ENCODE measurements around the gene EEF1B2. TPM values are rescaled to one million over a fixed set of nuclear protein-coding genes. Genes with fewer than 3 reads are reported as not detected.
A peak's percentile ranks its signal among the peaks of the same experiment; 100 is the strongest.
"Not testable (repeated sequence)": the region's sequence is repeated elsewhere in the genome, so short reads cannot be mapped to it uniquely, and the experiment has no call there.

The EEF1B2 gene
- total RNA-seq (2014; rRNA removed; shearing (Covaris generic)), result 477 and 547 TPM in 2 replicates

GRCh38 chr2:206159346-206160124 is at the start of gene EEF1B2, which contains the start of gene NDUFS1:
TSS of gene EEF1B2 (plus strand) at chr2:206159895. CDS start at chr2:206159980, 85 bp downstream.
TSS of gene NDUFS1 (minus strand) at chr2:206159444. CDS start at chr2:206153678, 5,766 bp downstream.
- in situ Hi-C loops (cut with HindIII; ENCODE audit: low sequenced_read_pairs), result no loop called here
- DNase-seq (ENCODE audit: low spot score), result peak; percentile 99

- no peak for DNase-seq (ENCODE audit: low spot score)
- in situ Hi-C loops (cut with HindIII; ENCODE audit: low sequenced_read_pairs), result no loop called here
Measured at GRCh38 chr2:206112108-206112507, 47.6 kb upstream of the EEF1B2 start.

DNA sequence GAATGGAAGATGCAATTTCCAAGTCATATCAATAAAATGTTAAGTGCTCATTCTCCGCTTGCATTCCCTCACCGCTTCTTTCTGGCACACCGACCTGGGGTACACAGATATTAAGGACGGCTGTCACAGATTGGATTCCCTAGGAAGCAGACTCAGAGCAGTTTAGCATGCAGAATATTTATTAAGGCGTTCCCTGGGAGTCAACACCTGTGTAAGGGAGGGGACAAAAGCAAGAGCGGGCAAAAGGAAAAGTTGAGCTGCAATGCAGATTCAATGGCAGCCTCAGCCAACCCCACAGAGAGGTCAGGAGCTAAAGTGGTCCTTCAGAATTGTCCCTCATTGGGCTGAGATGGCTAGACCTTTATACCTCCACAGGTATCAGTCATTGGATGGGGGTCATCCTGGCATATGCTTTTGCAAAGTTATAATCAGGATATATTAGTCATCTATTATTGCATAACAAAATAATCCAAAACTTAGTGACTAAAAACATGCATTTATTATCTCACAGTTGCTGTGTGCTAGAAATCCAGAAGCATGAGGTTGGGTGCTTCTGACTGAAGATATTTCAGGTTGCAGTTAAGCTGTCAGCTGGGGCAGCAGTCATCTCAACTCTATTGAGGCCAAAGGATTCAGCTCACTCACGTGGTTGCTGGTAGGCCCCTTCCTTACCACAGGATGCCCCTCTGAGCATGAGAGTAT is 46.7 kb upstream of the EEF1B2 start:
- no peak for DNase-seq (ENCODE audit: low spot score)
- in situ Hi-C loops (cut with HindIII; ENCODE audit: low sequenced_read_pairs), result no loop called here

DNA sequence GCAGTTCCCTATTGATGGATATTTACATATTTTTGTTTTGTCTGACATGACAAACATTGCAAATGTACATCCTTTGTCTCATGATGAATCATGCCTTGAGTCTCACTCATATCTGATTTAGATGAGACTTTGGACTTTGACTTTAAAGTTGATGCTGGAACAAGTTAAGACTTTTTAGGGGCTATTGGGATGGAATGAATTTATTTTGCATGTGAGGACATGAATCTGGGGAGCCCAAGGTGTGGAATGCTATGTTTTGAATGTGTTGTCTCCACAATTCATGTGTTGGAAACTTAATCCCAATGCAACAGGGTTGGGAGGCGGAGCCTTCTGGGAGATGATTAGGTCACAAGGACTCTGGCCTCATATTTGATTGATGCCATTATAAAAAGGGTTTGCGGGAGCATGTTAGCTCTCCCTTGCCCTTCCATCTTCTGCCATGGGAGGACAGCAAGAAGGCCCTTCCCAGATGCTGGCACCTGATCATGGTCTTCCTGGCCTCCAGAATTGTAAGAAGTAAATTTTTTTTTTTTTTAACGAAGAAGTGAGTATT is 44.6 kb upstream of the EEF1B2 start:
- no peak for DNase-seq (ENCODE audit: low spot score)
- in situ Hi-C loops (cut with HindIII; ENCODE audit: low sequenced_read_pairs), result no loop called here

DNA sequence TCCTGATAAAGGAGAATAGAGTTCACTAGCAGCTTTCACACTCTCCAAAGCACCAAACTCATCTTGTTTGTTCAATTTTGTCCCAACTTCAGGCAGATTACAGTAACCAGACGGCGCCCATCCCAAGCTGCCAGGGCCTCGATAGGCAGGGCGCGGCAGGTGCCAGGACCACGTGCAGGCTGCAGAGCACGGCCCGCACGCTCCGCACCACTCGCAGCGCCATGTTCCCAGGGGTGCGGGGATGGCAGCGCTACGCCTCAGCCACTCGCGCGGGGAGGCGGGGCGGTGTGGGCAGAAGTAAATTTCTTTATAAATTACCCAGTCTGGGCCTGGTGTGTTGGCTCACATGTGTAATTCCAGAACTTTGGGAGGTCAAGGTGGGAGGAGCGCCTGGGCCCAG is 43.4 kb upstream of the EEF1B2 start:
- DNase-seq (ENCODE audit: low spot score), result no peak
- in situ Hi-C loops (cut with HindIII; ENCODE audit: low sequenced_read_pairs), result no loop called here

- DNase-seq (ENCODE audit: low spot score); in situ Hi-C loops (cut with HindIII; ENCODE audit: low sequenced_read_pairs): not testable (repeated sequence)
Measured at GRCh38 chr2:206122569-206122968, 37.1 kb upstream of the EEF1B2 start.

GRCh38 chr2:206125901-206126300 is 33.8 kb upstream of the EEF1B2 start:
- DNase-seq (ENCODE audit: low spot score), result no peak
- in situ Hi-C loops (cut with HindIII; ENCODE audit: low sequenced_read_pairs), result no loop called here

DNA sequence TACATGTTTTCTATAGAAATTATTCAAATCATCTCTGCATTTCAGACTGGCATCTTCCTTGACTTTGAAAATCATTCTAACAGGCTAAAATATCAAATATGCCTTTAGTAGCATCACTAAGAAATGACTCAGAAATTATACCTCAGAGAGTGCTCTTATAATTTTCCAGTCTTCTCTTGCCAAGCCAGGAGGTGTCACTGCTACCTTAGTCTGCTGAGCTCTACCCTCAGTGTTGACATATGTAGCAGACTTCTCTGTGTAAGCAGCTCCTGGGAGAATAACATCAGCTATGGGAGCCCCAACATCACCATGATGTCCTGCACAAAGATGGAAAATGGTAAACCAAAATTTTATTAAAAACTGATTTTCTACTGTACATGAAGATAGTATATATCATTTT is 32.0 kb upstream of the EEF1B2 start:
- in situ Hi-C loops (cut with HindIII; ENCODE audit: low sequenced_read_pairs), result no loop called here
- DNase-seq (ENCODE audit: low spot score), result peak; percentile 2

GRCh38 chr2:206143451-206143850 is 16.2 kb upstream of the EEF1B2 start:
- in situ Hi-C loops (cut with HindIII; ENCODE audit: low sequenced_read_pairs), result no loop called here
- DNase-seq (ENCODE audit: low spot score), result no peak

GRCh38 chr2:206144383-206144782 is 15.3 kb upstream of the EEF1B2 start:
- no peak for DNase-seq (ENCODE audit: low spot score)
- in situ Hi-C loops (cut with HindIII; ENCODE audit: low sequenced_read_pairs), result no loop called here

GRCh38 chr2:206145665-206146064 is 14.0 kb upstream of the EEF1B2 start:
- DNase-seq (ENCODE audit: low spot score), result no peak
- in situ Hi-C loops (cut with HindIII; ENCODE audit: low sequenced_read_pairs), result no loop called here

DNA sequence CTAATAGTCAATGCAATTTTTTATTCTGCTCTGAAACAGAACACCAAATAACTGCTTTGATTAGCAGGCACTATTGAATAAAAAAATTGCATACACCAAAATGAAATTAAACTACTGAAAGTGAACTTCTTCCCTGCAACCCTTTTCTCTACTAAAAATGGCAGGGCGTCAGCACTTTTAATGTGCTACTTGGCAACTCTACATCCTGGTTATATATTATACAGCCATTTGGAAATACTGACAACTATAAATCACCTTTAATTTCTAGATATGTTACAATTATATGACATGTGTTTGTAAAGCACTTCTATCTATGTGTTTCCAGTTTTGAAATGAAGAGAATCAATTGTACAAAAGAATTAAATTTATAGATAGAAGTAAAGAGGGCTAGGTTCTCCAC is 10.4 kb upstream of the EEF1B2 start:
- no peak for DNase-seq (ENCODE audit: low spot score)
- in situ Hi-C loops (cut with HindIII; ENCODE audit: low sequenced_read_pairs), result no loop called here

GRCh38 chr2:206150168-206150567 is 9.5 kb upstream of the EEF1B2 start:
- in situ Hi-C loops (cut with HindIII; ENCODE audit: low sequenced_read_pairs), result no loop called here
- no peak for DNase-seq (ENCODE audit: low spot score)

DNA sequence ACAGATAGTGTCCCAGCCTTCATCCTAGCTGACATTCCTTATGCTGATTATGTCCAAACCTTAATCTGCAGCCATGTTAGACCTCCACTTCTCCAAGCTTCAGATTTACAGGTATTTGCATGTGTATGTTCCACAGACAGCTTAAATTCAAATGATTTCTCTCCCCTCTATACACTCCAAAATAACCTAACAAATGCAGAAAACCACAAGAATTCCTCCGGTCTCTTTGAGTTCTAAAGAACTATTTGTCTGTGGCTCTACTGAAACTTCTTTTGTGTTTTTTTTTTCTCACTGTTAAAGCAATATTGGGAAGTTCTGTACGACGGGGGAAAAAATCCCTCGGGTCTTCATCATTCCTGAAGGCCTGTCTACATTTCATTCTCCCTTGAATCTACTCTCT is 9.1 kb upstream of the EEF1B2 start:
- in situ Hi-C loops (cut with HindIII; ENCODE audit: low sequenced_read_pairs), result no loop called here
- DNase-seq (ENCODE audit: low spot score), result no peak

GRCh38 chr2:206154197-206154596 is 5.5 kb upstream of the EEF1B2 start:
- in situ Hi-C loops (cut with HindIII; ENCODE audit: low sequenced_read_pairs), result no loop called here
- DNase-seq (ENCODE audit: low spot score), result peak; percentile 8

- in situ Hi-C loops (cut with HindIII; ENCODE audit: low sequenced_read_pairs); DNase-seq (ENCODE audit: low spot score): not testable (repeated sequence)
Measured at GRCh38 chr2:206157014-206157413, 2.7 kb upstream of the EEF1B2 start.

- in situ Hi-C loops (cut with HindIII; ENCODE audit: low sequenced_read_pairs), result no loop called here
- no peak for DNase-seq (ENCODE audit: low spot score)
Measured at GRCh38 chr2:206158563-206159345, 941 bp upstream of the EEF1B2 start.

DNA sequence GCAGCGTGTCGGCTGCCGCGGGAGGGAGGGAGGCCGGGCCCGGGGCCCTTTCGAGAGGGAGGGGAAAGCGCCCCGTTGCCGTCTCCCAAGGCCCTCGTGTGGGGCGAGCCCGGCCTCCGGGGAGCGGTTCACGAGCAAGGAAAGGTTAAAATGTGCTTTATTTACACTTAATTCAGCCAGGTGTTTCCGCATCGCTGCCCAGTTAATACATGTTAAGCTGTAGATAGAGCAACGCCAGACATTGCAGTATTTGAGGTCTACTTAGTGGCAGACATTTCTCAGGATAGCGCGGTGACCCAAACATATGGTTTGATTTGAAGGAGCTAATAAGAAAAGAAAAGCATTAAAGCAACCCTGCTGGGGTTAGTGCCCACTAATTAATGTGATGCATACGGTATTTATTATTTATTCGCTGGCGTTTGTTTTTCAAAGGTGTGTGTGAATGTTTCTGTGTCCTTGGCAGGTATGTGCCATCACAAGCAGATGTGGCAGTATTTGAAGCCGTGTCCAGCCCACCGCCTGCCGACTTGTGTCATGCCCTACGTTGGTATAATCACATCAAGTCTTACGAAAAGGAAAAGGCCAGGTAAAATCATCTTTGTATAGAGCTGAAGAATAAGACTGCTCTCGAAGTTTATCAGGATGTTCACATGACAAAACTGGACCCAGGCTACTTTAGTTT is 571 bp downstream of the EEF1B2 start:
- in situ Hi-C loops (cut with HindIII; ENCODE audit: low sequenced_read_pairs), result no loop called here
- DNase-seq (ENCODE audit: low spot score), result no peak

GRCh38 chr2:206160807-206161179 is 1.1 kb downstream of the EEF1B2 start:
- DNase-seq (ENCODE audit: low spot score), result no peak
- in situ Hi-C loops (cut with HindIII; ENCODE audit: low sequenced_read_pairs), result no loop called here

Data from G401 (cell line).